Measurements from ENCODE around the gene ADAT1.
A peak's percentile ranks its signal among the peaks of the same experiment; 100 is the strongest.
"Not testable (repeated sequence)": the region's sequence is repeated elsewhere in the genome, so short reads cannot be mapped to it uniquely, and the experiment has no call there.

ADAT1 gene

GRCh38 chr16:75620326-75621169, 2.5 kb downstream of the ADAT1 start:
- no peak for DNase-seq

GRCh38 chr16:75618780-75619179, 4.3 kb downstream of the ADAT1 start:
- DNase-seq = no peak

GRCh38 chr16:75617121-75617520, 6.0 kb downstream of the ADAT1 start:
- no peak for DNase-seq

- no peak for DNase-seq
These were observed 6.5 kb downstream of the ADAT1 start for GRCh38 chr16:75616521-75617010.

- DNase-seq = no peak
These were observed 7.5 kb downstream of the ADAT1 start for GRCh38 chr16:75615619-75616018.

GRCh38 chr16:75614066-75614897, 8.8 kb downstream of the ADAT1 start:
- peak; percentile 32 for DNase-seq

GRCh38 chr16:75606507-75606906, 16.6 kb downstream of the ADAT1 start:
- no peak for DNase-seq

GRCh38 chr16:75603241-75603640, 19.8 kb downstream of the ADAT1 start:
- DNase-seq = no peak

- DNase-seq = no peak
These were observed 23.4 kb downstream of the ADAT1 start for GRCh38 chr16:75599452-75600277.

- no peak for DNase-seq
These were observed 29.0 kb downstream of the ADAT1 start for GRCh38 chr16:75593825-75594820.

- DNase-seq = no peak
These were observed 29.8 kb downstream of the ADAT1 start for GRCh38 chr16:75593308-75593707.

- not testable (repeated sequence) for DNase-seq
These were observed 31.2 kb downstream of the ADAT1 start for GRCh38 chr16:75591927-75592326.

- no peak for DNase-seq
These were observed 31.9 kb downstream of the ADAT1 start for GRCh38 chr16:75590920-75591843.

- DNase-seq = no peak
These were observed 33.8 kb downstream of the ADAT1 start for GRCh38 chr16:75589306-75589705.

- DNase-seq = no peak
These were observed 34.4 kb downstream of the ADAT1 start for GRCh38 chr16:75588716-75589115.

- DNase-seq = no peak
These were observed 39.0 kb downstream of the ADAT1 start for GRCh38 chr16:75584108-75584507.

GRCh38 chr16:75579281-75579834, 43.7 kb downstream of the ADAT1 start:
- no peak for DNase-seq

GRCh38 chr16:75578725-75579124, 44.4 kb downstream of the ADAT1 start:
- DNase-seq = no peak

- DNase-seq = no peak
These were observed 44.9 kb downstream of the ADAT1 start for GRCh38 chr16:75578212-75578611.

GRCh38 chr16:75576384-75576811, 46.7 kb downstream of the ADAT1 start:
- DNase-seq = no peak
